RWPE2 (cell line): ENCODE results near the gene SP6.

Experiments used
- ATAC-seq: fragments of 200-7000 bp; cut with Tn5 transposase; 3 replicates; pipeline ENCODE4 v1.9.1; 2021; ENCODE audit warnings: low read depth
- DNase-seq: peaks from one replicate; pipeline ENCODE4 v3.0.0-alpha.2; 2020; ENCODE audit warnings: low spot score
- H3K27ac ChIP-seq: fragments of 450-650 bp; 2 replicates; pipeline ENCODE4 v1.5.1; 2017; ENCODE audit warnings: mild to moderate bottlenecking; ENCODE audit not compliant: poor library complexity, severe bottlenecking
- H3K27me3 ChIP-seq: fragments of 250-450 bp; sonication (Bioruptor Pico); 2 replicates; pipeline ENCODE4 v1.5.1; 2021; ENCODE audit warnings: mild to moderate bottlenecking, moderate library complexity; ENCODE audit not compliant: insufficient read depth, poor library complexity, severe bottlenecking
- H3K36me3 ChIP-seq: fragments of 250-450 bp; sonication (Bioruptor Pico); 2 replicates; pipeline ENCODE4 v1.5.1; 2020; ENCODE audit warnings: low read depth, mild to moderate bottlenecking, moderate library complexity
- H3K4me1 ChIP-seq: fragments of 250-450 bp; sonication (Bioruptor Pico); 2 replicates; pipeline ENCODE4 v1.5.1; 2021; ENCODE audit warnings: mild to moderate bottlenecking, moderate library complexity; ENCODE audit not compliant: insufficient read depth, poor library complexity, severe bottlenecking
- H3K4me3 ChIP-seq: fragments of 250-450 bp; sonication (Bioruptor Pico); 2 replicates; pipeline ENCODE4 v1.5.1; 2021; ENCODE audit warnings: mild to moderate bottlenecking, moderate library complexity; ENCODE audit not compliant: severe bottlenecking
- H3K9me3 ChIP-seq: fragments of 250-450 bp; sonication (Bioruptor Pico); 2 replicates; pipeline ENCODE4 v1.5.1; 2021; ENCODE audit warnings: mild to moderate bottlenecking, moderate library complexity; ENCODE audit not compliant: severe bottlenecking
- CTCF ChIP-seq: fragments of 450-650 bp; IDR thresholded peaks from one replicate; pipeline ENCODE4 v1.5.1; 2017; ENCODE audit warnings: mild to moderate bottlenecking, moderate library complexity; ENCODE audit not compliant: poor library complexity, severe bottlenecking

Gene SP6

GRCh38 chr17:47871048-47871447 lies 20.1 kb upstream of the SP6 start:
- no peak for DNase-seq
- H3K27ac ChIP-seq = no peak overlapping the region
- no peak overlapping the region for H3K4me3 ChIP-seq
- no peaks in the 10 kb centered on the region for H3K9me3 ChIP-seq
- H3K4me1 ChIP-seq = peaks cover 6% of the 10 kb centered on the region
- no peaks in the 10 kb centered on the region for H3K27me3 ChIP-seq
- H3K36me3 ChIP-seq = no peaks in the 10 kb centered on the region
- no peak for ATAC-seq
- TF ChIP-seq CTCF = no peak

- H3K36me3 ChIP-seq = no peaks in the 10 kb centered on the region
- DNase-seq (no peak), ATAC-seq (no peak)
- H3K9me3 ChIP-seq = no peaks in the 10 kb centered on the region
- H3K27me3 ChIP-seq = no peaks in the 10 kb centered on the region
- peaks cover 11% of the 10 kb centered on the region for H3K4me1 ChIP-seq
- H3K27ac ChIP-seq = no peak overlapping the region
- no peak overlapping the region for H3K4me3 ChIP-seq
- no peak for TF ChIP-seq CTCF
Observed at GRCh38 chr17:47870056-47870455, 19.1 kb upstream of the SP6 start.

GRCh38 chr17:47869114-47869513 lies 18.2 kb upstream of the SP6 start:
- no peaks in the 10 kb centered on the region for H3K9me3 ChIP-seq
- no peak for TF ChIP-seq CTCF
- no peak for ATAC-seq
- no peak for DNase-seq
- no peak overlapping the region for H3K27ac ChIP-seq
- H3K4me3 ChIP-seq = no peak overlapping the region
- peaks cover 20% of the 10 kb centered on the region for H3K4me1 ChIP-seq
- no peaks in the 10 kb centered on the region for H3K27me3 ChIP-seq
- no peaks in the 10 kb centered on the region for H3K36me3 ChIP-seq

GRCh38 chr17:47867813-47868533 lies 17.0 kb upstream of the SP6 start:
- ATAC-seq (no peak), DNase-seq (no peak)
- no peaks in the 10 kb centered on the region for H3K27me3 ChIP-seq

More at GRCh38 chr17:47867813-47868533, 17.0 kb upstream of the SP6 start:
- Histone ChIP-seq H3K36me3 (no peaks in the 10 kb centered on the region), H3K27ac (no peak overlapping the region), H3K4me3 (no peak overlapping the region), H3K4me1 (peaks cover 27% of the 10 kb centered on the region), H3K9me3 (no peaks in the 10 kb centered on the region)
- TF ChIP-seq CTCF = no peak
